GM06990 (cell line): ENCODE results near the gene SEMA5B.

Experiments
- DNase-seq: peaks from one replicate; pipeline ENCODE4 v3.0.0-alpha.2; 2011; ENCODE audit not compliant: insufficient read length; ENCODE audit errors: extremely low read depth
- H3K27me3 ChIP-seq: replicated peaks from 2 replicates; pipeline ENCODE4 v1.6.0; 2011; ENCODE audit warnings: low read length; ENCODE audit not compliant: control insufficient read depth, insufficient read depth
- H3K36me3 ChIP-seq: 2 replicates; pipeline ENCODE4 v1.5.1; 2011; ENCODE audit warnings: low read length; ENCODE audit not compliant: control insufficient read depth, insufficient read depth
- H3K4me3 ChIP-seq: replicated peaks from 2 replicates; pipeline ENCODE4 v1.5.1; 2011; ENCODE audit warnings: low read depth, mild to moderate bottlenecking, control low read depth, low read length
- TF ChIP-seq, protein P1 (sequence below): IDR thresholded peaks from 2 replicates; pipeline ENCODE4 v1.5.1; 2011; ENCODE audit warnings: low read length, control low read depth, mild to moderate bottlenecking, inconsistent platforms; ENCODE audit not compliant: insufficient read depth, poor library complexity, severe bottlenecking

Gene SEMA5B

GRCh38 chr3:123068601-123069381 is 41.2 kb upstream of the SEMA5B start:
- DNase-seq = no peak
- TF ChIP-seq, protein P1, sequence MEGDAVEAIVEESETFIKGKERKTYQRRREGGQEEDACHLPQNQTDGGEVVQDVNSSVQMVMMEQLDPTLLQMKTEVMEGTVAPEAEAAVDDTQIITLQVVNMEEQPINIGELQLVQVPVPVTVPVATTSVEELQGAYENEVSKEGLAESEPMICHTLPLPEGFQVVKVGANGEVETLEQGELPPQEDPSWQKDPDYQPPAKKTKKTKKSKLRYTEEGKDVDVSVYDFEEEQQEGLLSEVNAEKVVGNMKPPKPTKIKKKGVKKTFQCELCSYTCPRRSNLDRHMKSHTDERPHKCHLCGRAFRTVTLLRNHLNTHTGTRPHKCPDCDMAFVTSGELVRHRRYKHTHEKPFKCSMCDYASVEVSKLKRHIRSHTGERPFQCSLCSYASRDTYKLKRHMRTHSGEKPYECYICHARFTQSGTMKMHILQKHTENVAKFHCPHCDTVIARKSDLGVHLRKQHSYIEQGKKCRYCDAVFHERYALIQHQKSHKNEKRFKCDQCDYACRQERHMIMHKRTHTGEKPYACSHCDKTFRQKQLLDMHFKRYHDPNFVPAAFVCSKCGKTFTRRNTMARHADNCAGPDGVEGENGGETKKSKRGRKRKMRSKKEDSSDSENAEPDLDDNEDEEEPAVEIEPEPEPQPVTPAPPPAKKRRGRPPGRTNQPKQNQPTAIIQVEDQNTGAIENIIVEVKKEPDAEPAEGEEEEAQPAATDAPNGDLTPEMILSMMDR = no peak

DNA sequence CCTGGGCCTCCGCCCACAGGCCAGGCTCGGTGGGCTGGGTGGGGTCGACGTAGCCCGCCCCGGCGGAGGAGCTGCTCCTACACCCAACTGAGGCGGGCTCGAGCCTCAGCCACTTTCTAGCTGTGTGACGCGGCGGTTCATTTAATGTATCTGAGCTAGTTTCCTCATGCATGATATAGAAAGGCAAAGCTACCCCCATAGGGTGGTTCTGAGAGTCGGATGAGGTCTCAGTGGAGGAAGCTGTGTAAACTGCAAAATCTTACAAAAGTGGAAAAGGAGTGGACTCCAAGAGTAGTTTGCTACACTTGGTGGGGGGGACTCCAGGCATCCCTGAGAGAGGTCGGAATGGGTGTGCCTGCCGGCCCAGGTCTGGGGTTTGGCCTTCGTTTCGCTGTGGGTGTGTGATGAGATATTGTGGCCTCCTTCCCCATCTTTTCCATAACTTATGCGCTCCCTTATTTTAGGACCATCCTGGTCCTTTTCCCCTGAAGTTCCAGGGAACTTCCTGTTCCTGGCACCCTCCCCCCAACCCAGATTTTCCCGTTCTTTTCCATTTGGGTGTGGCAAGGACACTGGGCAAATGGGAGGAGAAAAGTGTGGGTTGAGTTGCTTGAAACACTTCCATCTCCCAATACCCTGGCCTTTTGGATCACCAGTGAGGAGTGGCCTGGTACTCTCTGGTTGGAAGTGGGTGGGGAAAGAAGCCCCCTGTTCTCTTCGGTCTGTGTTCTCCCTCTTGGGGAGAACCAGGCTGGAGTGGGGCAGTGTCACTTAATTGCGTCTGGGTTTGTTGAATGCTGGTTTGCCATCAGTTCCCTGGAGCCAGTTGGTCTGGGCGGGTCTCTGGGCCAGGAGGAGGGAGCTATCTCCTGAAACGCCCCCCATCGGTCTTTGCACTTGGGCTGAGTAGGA is 40.4 kb upstream of the SEMA5B start:
- H3K27me3 ChIP-seq = no peaks in the 10 kb centered on the region
- TF ChIP-seq, protein P1 = no peak
- H3K36me3 ChIP-seq = no peaks in the 10 kb centered on the region; the same call in 1 of the 2 replicates
- H3K4me3 ChIP-seq = peak overlapping the region; percentile 98
- no peak for DNase-seq

More at GRCh38 chr3:123068601-123069381, 41.2 kb upstream of the SEMA5B start:
- H3K27me3 ChIP-seq = no peaks in the 10 kb centered on the region
- peak overlapping the region; percentile 98 for H3K4me3 ChIP-seq
- H3K36me3 ChIP-seq = no peaks in the 10 kb centered on the region; the same call in 1 of the 2 replicates

DNA sequence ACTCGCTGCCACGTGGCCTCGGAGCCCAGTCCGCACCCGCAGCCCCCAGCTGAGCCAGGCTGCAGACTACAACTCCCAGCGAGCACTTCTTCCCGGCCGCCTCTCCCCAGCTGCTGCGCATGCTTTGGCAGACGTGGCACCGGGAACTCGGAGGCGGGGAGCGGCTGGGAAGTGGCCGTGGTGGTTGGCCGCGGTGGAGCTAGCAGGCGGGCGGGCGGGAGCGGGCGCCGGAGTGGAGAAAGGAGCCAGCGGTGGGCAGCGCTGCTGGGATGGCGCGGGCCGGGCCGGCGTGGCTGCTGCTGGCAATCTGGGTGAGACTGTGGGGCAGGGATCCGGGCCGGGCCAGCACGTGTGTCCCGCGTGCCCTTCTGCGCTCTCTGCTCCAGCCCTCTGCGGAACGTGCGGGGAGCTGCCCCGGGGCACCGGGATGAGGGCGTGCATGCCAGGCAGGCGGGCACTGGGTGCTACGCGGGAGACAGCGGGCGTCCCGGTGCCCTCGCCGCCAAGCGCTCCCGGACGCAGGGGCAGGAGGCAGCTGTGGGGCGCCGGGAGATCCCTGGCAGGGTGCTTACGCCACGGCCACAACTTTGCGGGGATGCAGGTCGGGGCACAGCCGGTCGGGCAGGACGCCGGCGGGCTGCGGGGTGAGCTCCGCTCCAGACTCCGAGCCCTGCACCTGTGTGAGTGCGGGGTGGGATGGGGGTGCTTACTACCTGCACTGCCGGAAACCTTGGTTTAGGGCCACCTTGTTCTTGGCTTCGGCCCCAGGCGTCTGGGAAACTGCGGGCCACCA is 39.5 kb upstream of the SEMA5B start, which contains the start of gene PDIA5:
PDIA5 (plus strand) TSS at position 130 of the 793 bp plus-strand sequence; CDS start at position 270, 140 bp downstream.
- peak; percentile 81 for DNase-seq
- H3K36me3 ChIP-seq = no peaks in the 10 kb centered on the region; the same call in 1 of the 2 replicates
- H3K27me3 ChIP-seq = no peaks in the 10 kb centered on the region
- TF ChIP-seq, protein P1 = no peak
- H3K4me3 ChIP-seq = peak within 1 kb of the TSS; percentile 98

DNA sequence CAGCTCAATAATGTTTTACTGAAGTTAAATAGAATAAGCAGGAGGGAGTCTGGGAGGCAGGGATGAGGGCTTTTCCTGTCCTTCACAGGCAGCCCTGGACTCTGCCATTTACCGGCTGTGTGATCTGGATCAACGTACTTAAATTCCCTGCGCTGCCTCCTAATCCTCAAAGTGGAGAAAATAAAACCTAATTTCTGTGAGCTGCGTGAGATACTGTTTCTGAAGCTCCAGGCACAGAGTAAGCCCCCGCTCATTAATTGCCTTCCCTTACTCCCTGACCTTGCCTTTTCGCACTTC is 39.0 kb upstream of the SEMA5B start:
- no peak for DNase-seq
- Histone ChIP-seq H3K4me3 (peak overlapping the region; percentile 98), H3K36me3 (no peaks in the 10 kb centered on the region; the same call in 1 of the 2 replicates), H3K27me3 (no peaks in the 10 kb centered on the region)
- TF ChIP-seq, protein P1 = no peak

GRCh38 chr3:123064914-123065313 is 37.4 kb upstream of the SEMA5B start:
- no peak for DNase-seq
- TF ChIP-seq, protein P1 = no peak
- H3K4me3 ChIP-seq = no peak overlapping the region
- no peaks in the 10 kb centered on the region; the same call in 1 of the 2 replicates for H3K36me3 ChIP-seq
- no peaks in the 10 kb centered on the region for H3K27me3 ChIP-seq
